NCI-H2107 treated with DMSO at 0.1 percent for 48 hours (cell line): ENCODE measurements around the gene RTN4RL1.

ENCODE experiments used
- DNase-seq: peaks from one replicate; lab custom pipeline; 2025; ENCODE audit not compliant: unreplicated experiment; lab: John Stamatoyannopoulos, UW

RTN4RL1 gene

DNA sequence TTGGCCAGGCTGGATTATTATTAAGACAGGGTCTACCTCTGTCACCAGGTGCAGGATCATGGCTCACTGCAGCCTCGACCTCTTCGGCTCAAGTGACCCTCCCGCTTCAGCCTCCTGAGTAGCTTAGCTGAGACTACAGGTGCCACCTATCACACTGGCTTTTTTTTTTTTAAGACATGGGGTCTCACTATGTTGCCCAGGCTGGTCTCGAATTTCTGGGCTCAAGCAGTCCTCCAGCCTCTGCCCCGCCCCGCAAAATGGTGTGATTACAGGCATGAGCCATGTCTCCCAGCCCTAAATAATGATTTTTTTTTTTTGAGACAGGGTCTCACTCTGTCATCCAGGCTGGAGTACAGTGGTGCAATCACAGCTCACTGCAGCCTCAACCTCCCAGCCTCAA, 22.5 kb upstream of the RTN4RL1 start:
- DNase-seq = no peak

DNA sequence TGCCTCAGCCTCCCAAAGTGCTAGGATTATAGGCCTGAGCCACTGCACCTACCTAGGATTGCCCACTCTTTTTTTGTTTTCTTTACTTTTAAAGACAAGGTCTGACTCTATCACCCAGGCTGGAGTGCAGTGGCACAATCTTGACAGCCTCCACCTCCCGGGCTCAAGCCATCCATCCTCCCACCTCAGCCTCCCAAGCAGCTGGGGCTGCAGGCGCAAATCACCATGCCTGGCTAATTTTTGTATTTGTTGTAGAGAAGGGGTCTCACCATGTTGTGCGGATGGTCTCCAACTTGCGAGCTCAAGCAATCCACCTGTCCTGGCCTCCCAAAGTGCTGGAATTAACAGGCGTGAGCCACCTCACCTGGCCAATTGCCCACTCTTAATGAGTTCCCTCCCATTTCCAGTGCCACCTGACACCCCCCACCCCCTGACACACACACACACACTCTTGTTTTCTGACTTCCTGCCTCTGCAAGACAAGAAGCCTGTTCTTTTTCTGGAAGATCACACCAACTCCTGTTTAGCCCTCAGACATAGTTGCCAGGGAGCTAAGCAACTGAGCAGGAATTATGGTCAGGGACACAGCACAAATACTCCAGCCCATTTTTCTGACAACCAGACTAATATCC, 19.2 kb upstream of the RTN4RL1 start:
- no peak for DNase-seq

DNA sequence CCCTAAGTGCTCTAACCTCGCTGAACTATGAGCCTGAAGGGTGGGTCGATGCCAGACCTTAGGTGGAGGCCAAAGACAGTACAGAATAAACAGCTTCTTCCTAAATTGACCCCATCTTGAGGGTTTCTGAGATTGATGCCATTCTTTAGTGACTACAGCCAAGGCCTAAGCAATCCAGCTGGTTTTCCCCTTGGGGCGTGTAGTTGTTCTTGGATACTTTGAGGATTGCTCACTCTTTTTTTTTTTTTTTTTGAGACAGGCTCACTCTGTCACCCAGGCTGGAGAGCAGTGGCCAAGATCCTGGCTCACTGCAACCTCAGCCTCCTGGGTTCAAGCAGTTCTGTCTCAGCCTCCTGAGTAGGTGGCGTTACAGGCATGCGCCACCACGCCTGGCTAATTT, 18.7 kb upstream of the RTN4RL1 start:
- DNase-seq = no peak

DNA sequence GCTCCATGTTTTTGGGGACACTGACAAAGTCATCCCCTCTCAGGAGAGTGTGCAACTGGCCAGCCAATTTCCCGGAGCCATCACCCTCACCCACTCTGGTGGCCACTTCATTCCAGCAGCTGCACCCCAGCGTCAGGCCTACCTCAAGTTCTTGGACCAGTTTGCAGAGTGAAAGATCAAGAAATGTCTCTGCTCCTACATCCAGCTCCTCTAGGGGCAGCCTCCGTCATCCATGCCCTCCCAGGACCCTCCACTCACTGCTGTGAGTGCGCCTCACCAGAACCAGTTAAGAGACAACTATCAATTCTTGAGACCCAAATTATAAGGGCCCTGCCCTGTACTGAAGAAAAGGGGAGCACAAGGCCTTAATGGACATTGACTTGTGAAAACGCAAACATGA, 17.8 kb upstream of the RTN4RL1 start:
- no peak for DNase-seq

DNA sequence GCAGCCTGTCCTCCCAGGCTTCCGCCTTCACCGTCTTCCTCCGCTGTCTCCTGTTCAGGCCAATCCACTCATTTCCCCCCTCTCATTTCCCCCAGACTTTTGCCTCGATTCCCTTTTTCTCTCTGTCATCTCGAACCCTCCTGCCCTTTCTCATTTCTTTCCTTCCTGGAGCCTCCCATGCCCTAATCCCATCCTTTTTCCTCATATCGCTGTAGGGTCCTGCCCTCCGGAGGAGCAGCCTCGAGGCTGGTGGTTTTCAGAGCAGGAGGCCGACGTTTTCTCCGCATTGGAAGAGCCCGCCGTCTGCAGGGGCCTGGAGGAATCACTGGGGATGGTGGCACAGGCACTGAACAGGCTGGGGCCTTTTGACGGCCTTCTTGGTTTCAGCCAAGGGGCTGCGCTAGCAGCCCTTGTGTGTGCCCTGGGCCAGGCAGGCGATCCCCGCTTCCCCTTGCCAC, 17.3 kb upstream of the RTN4RL1 start:
- DNase-seq = no peak

DNA sequence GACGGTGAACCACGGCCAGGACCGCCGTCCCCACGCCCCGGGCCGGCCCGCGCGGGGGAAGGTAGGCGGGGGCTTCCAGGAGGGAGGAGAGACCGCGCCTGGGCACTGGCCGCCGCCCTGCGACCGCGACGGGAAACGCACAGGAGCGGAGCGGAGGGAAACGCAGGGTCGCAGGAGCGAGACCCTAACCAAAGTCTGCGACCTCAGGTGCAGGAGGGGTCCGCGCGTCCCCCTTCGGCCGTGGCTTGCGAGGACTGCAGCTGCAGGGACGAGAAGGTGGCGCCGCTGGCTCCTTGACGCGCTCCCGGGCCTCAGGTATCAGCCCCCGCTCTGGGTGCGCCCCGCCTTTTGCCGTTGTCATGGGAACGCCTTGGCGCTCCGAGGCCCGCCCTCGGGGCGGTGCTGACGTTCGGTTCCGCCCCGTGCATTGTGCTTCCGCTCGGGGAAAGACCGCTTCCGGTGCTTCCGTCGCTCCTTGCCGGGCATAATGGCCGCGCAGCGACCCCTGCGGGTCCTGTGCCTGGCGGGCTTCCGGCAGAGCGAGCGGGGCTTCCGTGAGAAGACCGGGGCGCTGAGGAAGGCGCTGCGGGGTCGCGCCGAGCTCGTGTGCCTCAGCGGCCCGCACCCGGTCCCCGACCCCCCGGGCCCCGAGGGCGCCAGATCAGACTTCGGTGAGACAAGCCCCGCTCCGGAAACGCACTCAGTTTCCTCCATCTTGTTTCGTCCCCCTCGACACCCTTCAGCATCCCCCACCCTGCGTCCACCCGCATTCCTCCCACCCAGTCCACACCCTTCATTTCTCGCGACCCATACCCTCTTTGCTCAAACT, 16.6 kb upstream of the RTN4RL1 start, which contains the start of gene OVCA2:
OVCA2 (plus strand) TSS at position 462 of the 829 bp plus-strand sequence; CDS start at position 488, 26 bp downstream.
- peak; percentile 70 for DNase-seq

DNA sequence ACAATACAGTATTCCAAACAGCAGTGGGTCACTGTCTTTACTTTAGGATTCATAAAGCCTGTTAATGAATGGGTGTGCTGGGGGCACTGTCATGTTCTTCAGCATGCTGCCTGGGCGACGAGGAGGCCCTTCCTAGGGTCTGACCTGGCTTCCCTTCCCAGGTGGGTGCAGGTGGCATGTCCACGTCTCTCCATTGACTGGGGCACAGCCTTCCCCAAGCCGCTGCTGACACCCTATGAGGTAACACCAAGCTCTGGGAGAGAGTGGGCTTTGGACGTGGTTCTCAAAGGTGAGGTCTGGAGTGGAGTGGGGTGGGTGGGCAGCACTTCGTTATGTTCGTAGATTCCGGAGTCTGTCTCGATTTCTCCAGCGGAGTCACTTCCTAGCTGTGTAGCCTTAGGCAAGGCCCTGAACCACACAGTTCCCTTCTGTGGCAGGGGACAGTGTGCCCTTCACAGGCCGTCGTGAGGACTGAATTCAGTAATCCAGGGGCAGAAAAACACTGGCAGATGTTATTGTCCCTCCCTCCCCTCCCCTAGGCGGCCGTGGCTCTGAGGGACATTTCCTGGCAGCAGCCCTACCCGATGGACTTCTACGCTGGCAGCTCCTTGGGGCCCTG, 15.9 kb upstream of the RTN4RL1 start:
- no peak for DNase-seq

DNA sequence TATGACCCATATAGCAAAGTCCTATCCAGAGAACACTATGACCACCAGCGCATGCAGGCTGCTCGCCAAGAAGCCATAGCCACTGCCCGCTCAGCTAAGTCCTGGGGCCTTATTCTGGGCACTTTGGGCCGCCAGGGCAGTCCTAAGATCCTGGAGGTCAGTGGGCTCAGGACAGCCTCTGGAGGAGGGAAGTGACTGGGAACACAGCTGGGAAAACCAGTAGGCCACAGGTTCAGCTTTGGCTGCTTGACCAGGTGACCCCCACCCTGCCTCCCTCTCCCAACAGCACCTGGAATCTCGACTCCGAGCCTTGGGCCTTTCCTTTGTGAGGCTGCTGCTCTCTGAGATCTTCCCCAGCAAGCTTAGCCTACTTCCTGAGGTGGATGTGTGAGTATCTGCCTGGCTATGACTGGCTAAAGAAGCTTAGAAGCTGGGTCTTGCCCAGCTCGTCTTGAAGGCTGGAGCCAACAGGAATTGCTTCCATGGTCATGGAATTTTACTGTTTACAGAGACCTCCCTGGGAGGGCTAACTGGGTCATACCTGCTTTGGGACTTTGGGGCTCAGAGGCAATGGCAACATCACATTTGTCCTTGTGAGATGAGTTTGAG, 15.2 kb upstream of the RTN4RL1 start:
- no peak for DNase-seq

DNA sequence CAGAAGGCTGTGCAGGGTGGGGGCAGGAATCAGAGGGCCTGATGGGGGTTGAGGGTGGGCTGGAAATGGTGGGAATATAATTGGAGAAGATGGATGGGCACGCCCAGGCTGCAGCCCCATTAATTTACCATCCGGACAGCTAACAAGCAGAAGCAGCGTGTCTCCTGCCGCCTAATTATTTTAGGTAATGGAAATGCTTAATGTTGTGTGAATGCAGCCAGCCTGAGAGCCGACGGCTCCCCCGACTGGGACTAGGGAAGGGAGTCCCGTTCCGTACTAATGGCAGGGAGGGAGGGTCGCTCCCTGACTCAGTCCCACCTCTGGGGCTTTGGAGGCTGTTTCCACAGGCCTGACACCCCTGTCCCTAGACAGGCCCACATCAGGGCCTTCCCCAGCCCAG, 12.0 kb upstream of the RTN4RL1 start:
- no peak for DNase-seq

DNA sequence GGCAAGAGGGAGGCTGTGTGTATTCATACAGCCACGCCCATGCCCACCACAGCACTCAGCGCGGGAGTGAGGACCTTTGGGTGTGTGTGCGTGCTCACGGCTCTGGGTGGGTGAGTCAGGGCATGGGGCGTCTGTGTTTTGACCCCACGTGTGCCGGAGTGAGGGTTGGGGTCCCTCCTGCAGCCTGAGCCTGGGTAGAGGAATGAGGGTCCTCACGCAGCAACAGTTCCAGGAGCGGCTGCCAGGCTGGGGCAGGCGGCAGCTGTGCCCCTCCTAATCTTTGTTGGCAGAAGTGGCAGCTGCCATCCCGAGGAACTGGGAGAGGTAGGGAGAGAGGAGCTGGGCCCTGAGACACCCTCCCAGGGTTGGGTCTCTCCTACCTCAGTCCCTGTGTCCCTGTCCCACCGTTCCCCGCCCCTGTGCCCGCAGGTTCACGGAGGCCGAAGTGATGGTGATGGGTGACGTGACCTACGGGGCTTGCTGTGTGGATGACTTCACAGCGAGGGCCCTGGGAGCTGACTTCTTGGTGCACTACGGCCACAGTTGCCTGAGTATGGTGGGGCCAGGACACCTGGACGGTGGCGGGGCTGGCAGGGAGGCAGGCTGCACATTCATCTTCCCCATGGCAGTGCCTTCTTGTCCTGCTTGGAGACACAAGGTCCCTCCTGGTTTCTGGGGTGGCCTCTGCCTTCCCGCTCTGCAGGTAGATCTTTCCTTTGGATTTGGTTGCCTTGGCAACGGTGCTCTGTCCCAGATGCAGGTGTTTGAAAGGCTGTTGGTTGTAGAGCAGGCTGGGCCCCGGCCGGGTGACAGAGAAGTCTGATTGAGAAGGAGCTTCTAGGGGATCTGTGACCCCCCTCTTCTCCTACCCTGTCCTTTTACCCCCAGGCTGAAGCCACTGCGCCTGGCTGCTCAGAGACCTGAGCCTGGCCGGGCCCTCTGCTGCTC, 10.7 kb upstream of the RTN4RL1 start:
- no peak for DNase-seq

DNA sequence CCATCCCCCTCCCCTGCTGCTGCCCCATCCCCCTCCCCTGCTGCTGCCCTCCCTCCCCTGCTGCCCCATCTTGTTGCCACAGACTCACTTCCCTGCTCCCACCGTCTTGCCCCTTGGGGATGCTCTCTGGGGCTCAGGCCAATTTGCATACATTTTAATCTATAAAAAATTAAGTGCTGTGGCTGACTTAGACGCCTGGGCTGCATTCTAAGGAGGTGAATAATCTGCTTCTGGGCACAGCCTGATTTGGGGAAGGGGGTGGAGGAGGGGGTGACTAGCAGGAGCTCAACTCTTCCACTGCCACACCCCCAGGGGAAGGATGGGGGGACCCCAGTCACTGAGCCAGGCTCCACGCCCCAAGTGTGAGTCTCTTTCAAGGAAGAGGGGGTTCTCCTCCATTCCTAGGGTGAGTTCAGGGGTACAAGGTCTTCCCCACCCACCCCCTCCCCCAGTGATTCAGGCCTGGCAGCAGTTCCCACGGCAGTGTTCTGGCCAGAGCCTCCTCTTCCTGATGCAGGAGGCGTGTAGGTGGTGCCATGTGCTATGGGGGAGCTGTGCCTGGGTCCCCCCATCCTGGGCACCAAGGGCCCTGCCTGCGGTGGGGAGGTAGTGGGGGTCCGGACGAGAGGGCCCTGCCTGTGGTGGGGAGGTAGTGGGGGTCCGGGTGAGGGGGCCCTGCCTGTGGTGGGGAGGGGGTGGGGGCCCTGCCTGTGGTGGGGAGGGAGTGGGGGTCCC, 9.8 kb upstream of the RTN4RL1 start:
- DNase-seq = no peak

DNA sequence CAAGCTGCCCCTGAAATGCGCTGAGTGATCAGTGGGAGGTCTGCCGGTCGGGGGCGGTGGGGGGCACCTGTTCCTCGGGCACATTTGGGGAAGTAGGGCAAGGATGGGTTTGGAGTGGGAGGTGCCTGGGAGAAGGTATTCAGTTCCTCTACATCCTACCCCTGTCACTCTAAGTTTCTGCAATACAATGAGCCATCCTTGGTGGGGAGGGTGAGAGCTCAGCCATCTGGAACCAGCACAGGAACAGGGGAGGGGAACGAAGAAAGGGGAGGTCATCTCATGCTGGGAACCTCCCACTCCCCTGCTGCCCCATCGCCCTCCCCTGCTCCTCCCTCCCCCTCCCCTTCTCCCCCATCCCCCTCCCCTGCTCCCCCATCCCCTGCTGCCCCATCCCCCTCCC, 9.0 kb upstream of the RTN4RL1 start:
- no peak for DNase-seq

DNA sequence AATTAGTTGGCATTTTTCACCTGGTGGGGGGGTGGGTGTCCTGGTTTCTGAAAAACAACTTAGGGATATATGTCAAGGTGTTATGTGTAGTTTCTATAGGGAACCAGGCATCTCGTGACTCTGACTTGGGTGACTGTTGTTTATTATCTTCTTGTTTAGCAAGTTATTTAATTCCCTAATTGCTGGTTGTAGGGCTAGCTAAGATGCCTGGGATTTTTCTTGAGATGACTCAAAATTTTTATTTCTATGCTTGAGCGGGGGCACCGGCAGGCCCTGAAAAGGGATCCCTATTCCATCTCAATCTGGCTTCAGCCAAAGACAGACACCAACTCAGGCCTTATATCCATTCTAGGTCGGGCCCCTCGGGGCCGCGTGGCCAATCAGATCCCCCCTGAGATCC, 8.0 kb upstream of the RTN4RL1 start:
- DNase-seq = no peak

DNA sequence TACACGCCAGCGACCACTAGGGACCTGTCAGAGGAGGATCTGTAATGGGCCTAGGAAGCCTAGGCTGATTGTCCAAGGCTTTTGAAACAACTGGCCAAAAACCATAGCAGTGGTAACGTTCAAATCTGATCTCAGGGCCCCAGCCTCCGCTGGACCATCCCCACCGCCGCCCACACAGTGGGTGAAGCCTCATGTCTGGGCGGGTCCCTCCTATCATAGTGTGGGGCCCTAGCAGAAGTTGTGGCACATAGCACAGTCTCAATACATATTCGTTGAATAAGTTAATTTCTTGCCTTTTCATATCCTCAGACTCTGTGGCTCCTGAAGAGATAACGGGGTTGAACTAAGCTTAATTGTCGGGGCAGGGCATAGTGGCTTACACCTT, 5.6 kb upstream of the RTN4RL1 start:
- DNase-seq = no peak

DNA sequence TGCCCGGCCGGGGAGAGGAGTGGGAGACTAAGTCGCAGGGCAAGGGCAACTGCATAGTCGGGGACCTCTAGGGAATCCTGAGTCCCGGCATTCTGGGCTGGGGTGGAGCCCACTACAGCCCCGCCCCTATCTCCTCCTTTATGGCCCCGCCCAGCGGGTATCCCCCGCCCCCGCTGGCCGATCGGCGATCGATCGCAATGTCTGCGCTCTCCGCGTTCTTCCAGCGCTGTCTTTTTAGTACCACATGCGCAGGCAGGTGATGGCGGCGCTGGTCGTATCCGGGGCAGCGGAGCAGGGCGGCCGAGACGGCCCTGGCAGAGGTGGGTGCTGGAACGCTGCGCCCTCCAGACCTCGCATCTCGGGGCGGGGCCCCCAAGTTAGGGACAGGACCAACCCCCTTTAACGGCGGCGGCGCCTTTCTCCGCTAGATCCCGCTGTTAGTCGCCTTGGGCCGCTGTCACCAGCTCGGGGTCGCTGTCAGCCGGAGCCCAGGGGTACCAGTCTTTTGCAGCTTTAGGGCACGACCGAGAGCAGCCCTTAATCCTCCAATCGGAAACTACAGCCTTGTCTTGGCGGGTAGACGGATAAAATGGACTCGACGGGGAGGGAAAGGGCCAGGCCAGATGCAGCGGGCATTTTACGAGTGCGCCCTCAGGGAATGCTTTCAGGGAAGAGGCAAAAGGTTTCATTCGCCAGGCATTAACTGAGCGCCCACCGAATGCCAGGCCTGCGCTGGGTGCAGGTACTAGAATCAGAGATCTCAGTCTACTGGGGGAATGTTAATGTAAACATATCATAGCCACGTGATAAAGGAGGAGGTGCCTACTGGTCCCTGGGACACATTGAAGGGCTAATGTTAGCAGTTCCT, 5.0 kb upstream of the RTN4RL1 start, which contains the start of gene DPH1:
DPH1 (plus strand) TSS at position 243 of the 868 bp plus-strand sequence; CDS start at position 260, 17 bp downstream.
- peak; percentile 53 for DNase-seq

DNA sequence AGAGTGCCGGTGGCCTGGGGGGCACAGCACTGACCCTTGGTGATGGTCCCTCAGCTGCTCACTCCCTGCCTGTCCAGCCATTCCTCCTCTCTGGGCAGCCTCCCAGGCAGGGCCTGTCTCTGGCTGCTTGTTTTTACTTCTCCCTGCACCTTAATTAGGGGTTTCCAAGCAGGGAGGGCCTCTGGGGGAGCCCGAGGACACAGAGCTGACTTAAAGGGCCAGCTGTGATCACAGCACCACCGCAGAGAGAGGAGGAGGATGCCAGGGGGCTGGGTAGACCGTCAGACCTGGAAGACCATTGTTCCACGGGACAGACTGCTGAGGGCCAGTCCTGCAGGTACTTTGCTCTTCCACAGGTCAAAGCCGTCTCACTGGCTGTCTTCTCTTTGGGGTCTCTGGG, 3.6 kb upstream of the RTN4RL1 start:
- no peak for DNase-seq

DNA sequence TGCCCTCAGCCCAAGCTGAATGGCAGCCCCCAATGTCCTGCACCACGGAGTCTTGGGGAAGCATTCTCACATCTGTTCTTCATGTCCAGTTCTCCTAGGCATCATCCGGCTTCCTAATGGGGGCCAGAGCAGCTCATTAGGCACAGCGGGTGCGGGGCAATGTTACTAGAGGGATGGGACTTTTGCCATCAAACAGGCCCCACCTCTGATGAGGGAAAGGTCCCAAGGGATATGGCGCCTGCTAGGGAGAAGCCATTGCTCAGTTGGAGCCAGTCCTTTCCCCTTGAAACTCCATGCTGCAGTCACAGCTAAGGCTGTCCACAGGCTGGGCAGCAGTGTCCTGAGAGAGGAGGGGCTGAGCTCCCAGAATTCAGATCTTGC, 3.1 kb upstream of the RTN4RL1 start:
- no peak for DNase-seq

DNA sequence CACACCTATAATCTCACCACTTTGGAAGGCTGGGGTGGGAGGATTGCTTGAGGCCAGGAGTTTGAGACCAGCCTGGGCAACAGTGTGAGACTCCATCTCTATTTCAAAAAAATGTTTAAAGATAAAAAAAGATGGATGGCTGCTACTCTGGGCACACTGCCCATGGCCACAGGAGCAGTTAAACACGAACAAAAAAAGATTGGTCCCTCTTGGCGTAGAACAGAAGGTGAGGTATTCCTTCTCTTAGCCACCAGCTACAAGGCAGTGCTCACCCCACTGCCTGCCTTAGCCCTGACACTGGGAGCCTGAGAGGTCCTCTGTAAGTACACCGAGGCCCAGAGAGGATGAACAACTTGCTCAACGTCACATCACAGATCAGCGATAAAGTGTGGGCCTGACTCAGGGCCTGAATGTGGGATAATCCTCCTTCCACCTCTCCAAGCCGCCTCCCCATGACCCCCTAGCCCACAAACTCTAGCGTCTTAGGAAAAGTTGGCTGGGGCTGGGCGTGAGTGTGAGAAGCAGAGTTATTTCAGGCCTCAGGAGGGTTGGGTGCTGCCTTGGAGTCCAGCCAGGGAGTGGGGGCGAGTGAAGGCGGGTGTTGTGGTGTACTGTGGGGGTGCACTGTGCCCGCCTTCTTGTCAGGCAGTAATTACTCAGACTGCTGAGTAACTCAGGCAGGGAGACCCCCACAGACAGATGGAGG, 2.5 kb upstream of the RTN4RL1 start:
- DNase-seq = no peak
